LHCN-M2 (cell line): Measurements from ENCODE around the gene APH1B. TPM values are rescaled to one million over a fixed set of nuclear protein-coding genes. Genes with fewer than 3 reads are reported as not detected.

Experiments
- DNase-seq: peaks from one replicate; pipeline ENCODE4 v3.0.0-alpha.2; 2012; ENCODE audit warnings: low read depth
- total RNA-seq: library from RNA; depleted of rRNA; stranded (reverse); fragments of >200 nt; gene quantifications from 2 replicates; pipeline ENCODE4 v1.2.3, GENCODE V29; 2014

The APH1B gene
- total RNA-seq, 1 experiment from 2014 or later, result 32.8 TPM

- no peak for DNase-seq
Measured at GRCh38 chr15:63252292-63252691, 25.1 kb upstream of the APH1B start.

GRCh38 chr15:63254991-63255390 is 22.4 kb upstream of the APH1B start:
- no peak for DNase-seq

GRCh38 chr15:63255489-63255990 is 21.9 kb upstream of the APH1B start:
- no peak for DNase-seq

GRCh38 chr15:63256433-63257274 is 20.8 kb upstream of the APH1B start:
- DNase-seq, result peak; percentile 91

- DNase-seq, result no peak
Measured at GRCh38 chr15:63258658-63259057, 18.7 kb upstream of the APH1B start.

- DNase-seq, result no peak
Measured at GRCh38 chr15:63260791-63261190, 16.6 kb upstream of the APH1B start.

- DNase-seq, result no peak
Measured at GRCh38 chr15:63261311-63261710, 16.1 kb upstream of the APH1B start.

- no peak for DNase-seq
Measured at GRCh38 chr15:63263519-63263918, 13.9 kb upstream of the APH1B start.

GRCh38 chr15:63264688-63265293 is 12.6 kb upstream of the APH1B start:
- peak; percentile 89 for DNase-seq

GRCh38 chr15:63274427-63274826 is 3.0 kb upstream of the APH1B start:
- no peak for DNase-seq

GRCh38 chr15:63276342-63277037 is 915 bp upstream of the APH1B start:
- no peak for DNase-seq

- DNase-seq, result no peak
Measured at GRCh38 chr15:63277893-63278456, 570 bp downstream of the APH1B start.

GRCh38 chr15:63283126-63283525 is 5.7 kb downstream of the APH1B start:
- DNase-seq, result no peak

- DNase-seq, result no peak
Measured at GRCh38 chr15:63284335-63284734, 6.9 kb downstream of the APH1B start.

- DNase-seq, result peak; percentile 83
Measured at GRCh38 chr15:63287109-63287508, 9.7 kb downstream of the APH1B start.

GRCh38 chr15:63288342-63288741 is 10.9 kb downstream of the APH1B start:
- peak; percentile 11 for DNase-seq

- peak; percentile 66 for DNase-seq
Measured at GRCh38 chr15:63288778-63289378, 11.5 kb downstream of the APH1B start.

GRCh38 chr15:63291507-63291906 is 14.1 kb downstream of the APH1B start:
- peak; percentile 83 for DNase-seq

GRCh38 chr15:63292241-63292640 is 14.8 kb downstream of the APH1B start:
- no peak for DNase-seq

GRCh38 chr15:63292771-63293170 is 15.4 kb downstream of the APH1B start:
- no peak for DNase-seq

GRCh38 chr15:63294359-63294758 is 17.0 kb downstream of the APH1B start:
- no peak for DNase-seq

GRCh38 chr15:63295341-63295740 is 17.9 kb downstream of the APH1B start:
- DNase-seq, result no peak
